ENCODE results near the gene NDUFV2. TPM values are rescaled to one million over a fixed set of nuclear protein-coding genes. Genes with fewer than 3 reads are reported as not detected.
A peak's percentile ranks its signal among the peaks of the same experiment; 100 is the strongest.
"Not testable (repeated sequence)": the region's sequence is repeated elsewhere in the genome, so short reads cannot be mapped to it uniquely, and the experiment has no call there.

NDUFV2 gene
- total RNA-seq, 1 donor from 2014 or later, result 132 TPM

- DNase-seq (ENCODE audit: low read depth, low spot score), result no peak
Observed at GRCh38 chr18:9090578-9090977, 11.9 kb upstream of the NDUFV2 start.

- no peak for DNase-seq (ENCODE audit: low read depth, low spot score)
Observed at GRCh38 chr18:9091066-9091476, 11.4 kb upstream of the NDUFV2 start.

- peak; percentile 41 for DNase-seq (ENCODE audit: low read depth, low spot score)
Observed at GRCh38 chr18:9092665-9093064, 9.8 kb upstream of the NDUFV2 start.

- DNase-seq (ENCODE audit: low read depth, low spot score), result not testable (repeated sequence)
Observed at GRCh38 chr18:9093109-9093508, 9.4 kb upstream of the NDUFV2 start.

- peak; percentile 75 for DNase-seq (ENCODE audit: low read depth, low spot score)
Observed at GRCh38 chr18:9094307-9095226, 7.9 kb upstream of the NDUFV2 start.

GRCh38 chr18:9095297-9096006 is 7.0 kb upstream of the NDUFV2 start:
- no peak for DNase-seq (ENCODE audit: low read depth, low spot score)

- DNase-seq (ENCODE audit: low read depth, low spot score), result no peak
Observed at GRCh38 chr18:9096007-9096371, 6.5 kb upstream of the NDUFV2 start.

GRCh38 chr18:9096685-9097084 is 5.8 kb upstream of the NDUFV2 start:
- no peak for DNase-seq (ENCODE audit: low read depth, low spot score)

- no peak for DNase-seq (ENCODE audit: low read depth, low spot score)
Observed at GRCh38 chr18:9097349-9097748, 5.2 kb upstream of the NDUFV2 start.

GRCh38 chr18:9100796-9101195 is 1.7 kb upstream of the NDUFV2 start:
- no peak for DNase-seq (ENCODE audit: low read depth, low spot score)

- DNase-seq (ENCODE audit: low read depth, low spot score), result peak; percentile 70
Observed at GRCh38 chr18:9101730-9102507, 580 bp upstream of the NDUFV2 start.

- no peak for DNase-seq (ENCODE audit: low read depth, low spot score)
Observed at GRCh38 chr18:9103376-9103873, 926 bp downstream of the NDUFV2 start.

GRCh38 chr18:9104244-9104901 is 1.9 kb downstream of the NDUFV2 start:
- DNase-seq (ENCODE audit: low read depth, low spot score), result no peak

GRCh38 chr18:9105420-9105819 is 2.9 kb downstream of the NDUFV2 start:
- DNase-seq (ENCODE audit: low read depth, low spot score), result no peak

- DNase-seq (ENCODE audit: low read depth, low spot score), result no peak
Observed at GRCh38 chr18:9106094-9106493, 3.6 kb downstream of the NDUFV2 start.

- DNase-seq (ENCODE audit: low read depth, low spot score), result no peak
Observed at GRCh38 chr18:9106800-9107584, 4.5 kb downstream of the NDUFV2 start.

- DNase-seq (ENCODE audit: low read depth, low spot score), result no peak
Observed at GRCh38 chr18:9108911-9109310, 6.4 kb downstream of the NDUFV2 start.

- DNase-seq (ENCODE audit: low read depth, low spot score), result no peak
Observed at GRCh38 chr18:9109523-9109922, 7.0 kb downstream of the NDUFV2 start.

- DNase-seq (ENCODE audit: low read depth, low spot score), result no peak
Observed at GRCh38 chr18:9113468-9114149, 11.1 kb downstream of the NDUFV2 start.

- DNase-seq (ENCODE audit: low read depth, low spot score), result no peak
Observed at GRCh38 chr18:9115984-9116383, 13.5 kb downstream of the NDUFV2 start.
